ENCODE data around the gene GRIN2C.

- TF ChIP-seq EZH2 (IDR thresholded peaks at IDR 0.05; ENCODE audit: borderline replicate concordance, low read length) = no peak
- TF ChIP-seq, protein P1, sequence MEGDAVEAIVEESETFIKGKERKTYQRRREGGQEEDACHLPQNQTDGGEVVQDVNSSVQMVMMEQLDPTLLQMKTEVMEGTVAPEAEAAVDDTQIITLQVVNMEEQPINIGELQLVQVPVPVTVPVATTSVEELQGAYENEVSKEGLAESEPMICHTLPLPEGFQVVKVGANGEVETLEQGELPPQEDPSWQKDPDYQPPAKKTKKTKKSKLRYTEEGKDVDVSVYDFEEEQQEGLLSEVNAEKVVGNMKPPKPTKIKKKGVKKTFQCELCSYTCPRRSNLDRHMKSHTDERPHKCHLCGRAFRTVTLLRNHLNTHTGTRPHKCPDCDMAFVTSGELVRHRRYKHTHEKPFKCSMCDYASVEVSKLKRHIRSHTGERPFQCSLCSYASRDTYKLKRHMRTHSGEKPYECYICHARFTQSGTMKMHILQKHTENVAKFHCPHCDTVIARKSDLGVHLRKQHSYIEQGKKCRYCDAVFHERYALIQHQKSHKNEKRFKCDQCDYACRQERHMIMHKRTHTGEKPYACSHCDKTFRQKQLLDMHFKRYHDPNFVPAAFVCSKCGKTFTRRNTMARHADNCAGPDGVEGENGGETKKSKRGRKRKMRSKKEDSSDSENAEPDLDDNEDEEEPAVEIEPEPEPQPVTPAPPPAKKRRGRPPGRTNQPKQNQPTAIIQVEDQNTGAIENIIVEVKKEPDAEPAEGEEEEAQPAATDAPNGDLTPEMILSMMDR (IDR thresholded peaks at IDR 0.05; ENCODE audit: low read length) = no peak
Measured at GRCh38 chr17:74808714-74809430, 50.8 kb downstream of the GRIN2C start.

Measured in OCI-LY1 (cell line).